Body of pancreas (tissue), 4 donors: ENCODE data around the gene SV2B.

Experiments
- CTCF ChIP-seq, 7 experiments: fragments of 450-650 bp in 4 of 7; fragments of 200-600 bp in 3 of 7; sonication (generic) in 3 of 7; IDR thresholded peaks; one replicate each; pipeline ENCODE4 v1.5.1; 2016 to 2019; ENCODE audit warnings: antibody characterized with exemption in 7 of 7
- POLR2A ChIP-seq, 3 donors: fragments of 450-650 bp; IDR thresholded peaks; one replicate each; pipeline ENCODE4 v1.6.1; 2016; ENCODE audit warnings: antibody characterized with exemption in 3 of 3, mild to moderate bottlenecking in 2 of 3

GRCh38 chr15:91077029-91077428 lies 23.0 kb upstream of the SV2B start:
- TF ChIP-seq CTCF (IDR thresholded peaks at IDR 0.05) (no peak), POLR2A (IDR thresholded peaks at IDR 0.05) (no peak)
